Natural killer cell (primary cell): ENCODE results near the gene AOC2. TPM values are rescaled to one million over a fixed set of nuclear protein-coding genes. Genes with fewer than 3 reads are reported as not detected.

Experiments used
- ATAC-seq, 3 donors: fragments of 150-1000 bp in 2 of 3; fragments of 200-7000 bp in 1 of 3; cut with Tn5 transposase; 1 replicate in 1 of 3; 2 replicates in 2 of 3; pipeline ENCODE4 v1.10.0; 2021; ENCODE audit warnings: mild to moderate bottlenecking in 2 of 3, moderate library complexity in 2 of 3
- DNase-seq, 2 donors: peaks; one replicate each; pipeline versions ENCODE4 v3.0.0 to v3.0.0-alpha.2; 2013 to 2021; ENCODE audit warnings: mixed read lengths in 1 of 2
- H3K27ac ChIP-seq: one replicate; pipeline ENCODE4 v1.5.1; 2013; ENCODE audit warnings: mild to moderate bottlenecking, low read length
- H3K27me3 ChIP-seq: one replicate; pipeline ENCODE4 v1.6.1; 2013; ENCODE audit warnings: low read length; ENCODE audit not compliant: control insufficient read depth, insufficient read depth
- H3K36me3 ChIP-seq: one replicate; pipeline ENCODE4 v1.6.1; 2013; ENCODE audit warnings: low read length; ENCODE audit not compliant: control insufficient read depth, insufficient read depth
- H3K4me1 ChIP-seq: one replicate; pipeline ENCODE4 v1.6.1; 2013; ENCODE audit warnings: low read length; ENCODE audit not compliant: control insufficient read depth, insufficient read depth
- H3K4me3 ChIP-seq: one replicate; pipeline ENCODE4 v1.5.1; 2013; ENCODE audit warnings: low read length
- H3K9me3 ChIP-seq: one replicate; pipeline ENCODE4 v1.6.1; 2013; ENCODE audit warnings: low read length; ENCODE audit not compliant: control insufficient read depth, insufficient read depth
- H3K27ac Mint-ChIP-seq, 2 donors: one replicate each; pipeline ENCODE4 v1.8.0; 2022; ENCODE audit warnings: mild to moderate bottlenecking in 2 of 2, mixed read lengths in 2 of 2, moderate library complexity in 1 of 2
- H3K27me3 Mint-ChIP-seq, 2 donors: one replicate each; pipeline ENCODE4 v1.8.0; 2022; ENCODE audit warnings: low read depth in 2 of 2, mixed read lengths in 2 of 2
- H3K36me3 Mint-ChIP-seq: one replicate; pipeline ENCODE4 v1.8.0; 2022; ENCODE audit warnings: mixed read lengths
- H3K4me1 Mint-ChIP-seq, 2 donors: one replicate each; pipeline ENCODE4 v1.8.0; 2022; ENCODE audit warnings: mixed read lengths in 2 of 2
- H3K4me3 Mint-ChIP-seq: one replicate; pipeline ENCODE4 v1.8.0; 2022; ENCODE audit warnings: mild to moderate bottlenecking, moderate library complexity, mixed read lengths
- H3K9me3 Mint-ChIP-seq, 2 donors: one replicate each; pipeline ENCODE4 v1.8.0; 2022; ENCODE audit warnings: mixed read lengths in 2 of 2
- WGBS: methylation state at CpG from one replicate; pipeline ENCODE4 v1.1.7; 2013; ENCODE audit warnings: missing lambda C conversion rate; ENCODE audit not compliant: insufficient coverage; 5-methylcytosine and 5-hydroxymethylcytosine counted together
- intact Hi-C: fragments of 100-400 bp; cut with micrococcal nuclease; formaldehyde crosslinking; loops from one replicate; pipeline ENCODE4 v1.14.2; 2022
- total RNA-seq, 4 donors: library from RNA; stranded (reverse); fragments of 120-200 nt in 1 of 4; gene quantifications; one replicate each; pipeline versions ENCODE4 v1.2.3 to v1.2.4, GENCODE V29; 2013 to 2022
- TF ChIP-seq, protein P1 (sequence below): fragments of 200-600 bp; IDR thresholded peaks from one replicate; pipeline ENCODE4 v1.8.0; 2022; ENCODE audit warnings: antibody characterized with exemption

The AOC2 gene
- total RNA-seq, 3 donors from 2014 or later (not counting 1 experiment from before 2014, with no cell fraction given) = 3.0 to 3.9 (median 3.5) TPM

DNA sequence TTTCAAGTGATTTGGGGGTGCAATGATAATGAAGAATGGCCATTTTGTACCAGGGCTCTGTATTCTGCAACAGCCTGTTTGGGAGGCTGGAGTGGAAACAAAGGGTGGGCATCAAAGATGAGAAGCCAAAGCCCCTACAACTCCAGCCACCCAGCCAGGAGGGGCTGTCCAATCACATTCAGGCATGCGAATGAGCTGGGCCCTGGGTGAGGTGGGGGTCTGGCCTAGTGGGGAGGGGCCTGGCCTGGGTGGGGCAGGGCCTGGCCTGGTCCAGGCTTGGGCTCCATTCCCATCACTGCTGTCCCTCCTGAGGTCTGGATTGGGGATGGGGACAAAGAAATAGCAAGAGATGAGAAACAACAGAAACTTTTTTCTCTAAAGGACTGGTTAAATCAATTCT, 13.0 kb downstream of the AOC2 start:
- ATAC-seq (no peak), DNase-seq (no peak)
- Mint-ChIP-seq H3K4me3 (no peak overlapping the region), H3K9me3 (no peaks in the 10 kb centered on the region), H3K27ac (no peak overlapping the region), H3K4me1 (no peaks in the 10 kb centered on the region), H3K36me3 (no peaks in the 10 kb centered on the region), H3K27me3 (peaks cover 0 to 6% of the 10 kb centered on the region in 2 donors)
- H3K36me3 ChIP-seq = no peaks in the 10 kb centered on the region
- TF ChIP-seq, protein P1, sequence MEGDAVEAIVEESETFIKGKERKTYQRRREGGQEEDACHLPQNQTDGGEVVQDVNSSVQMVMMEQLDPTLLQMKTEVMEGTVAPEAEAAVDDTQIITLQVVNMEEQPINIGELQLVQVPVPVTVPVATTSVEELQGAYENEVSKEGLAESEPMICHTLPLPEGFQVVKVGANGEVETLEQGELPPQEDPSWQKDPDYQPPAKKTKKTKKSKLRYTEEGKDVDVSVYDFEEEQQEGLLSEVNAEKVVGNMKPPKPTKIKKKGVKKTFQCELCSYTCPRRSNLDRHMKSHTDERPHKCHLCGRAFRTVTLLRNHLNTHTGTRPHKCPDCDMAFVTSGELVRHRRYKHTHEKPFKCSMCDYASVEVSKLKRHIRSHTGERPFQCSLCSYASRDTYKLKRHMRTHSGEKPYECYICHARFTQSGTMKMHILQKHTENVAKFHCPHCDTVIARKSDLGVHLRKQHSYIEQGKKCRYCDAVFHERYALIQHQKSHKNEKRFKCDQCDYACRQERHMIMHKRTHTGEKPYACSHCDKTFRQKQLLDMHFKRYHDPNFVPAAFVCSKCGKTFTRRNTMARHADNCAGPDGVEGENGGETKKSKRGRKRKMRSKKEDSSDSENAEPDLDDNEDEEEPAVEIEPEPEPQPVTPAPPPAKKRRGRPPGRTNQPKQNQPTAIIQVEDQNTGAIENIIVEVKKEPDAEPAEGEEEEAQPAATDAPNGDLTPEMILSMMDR = no peak
- 100% methylated on average over 1 of the region's 1 CpG for whole genome bisulfite sequencing
- intact Hi-C loops = no loop called here
- no peaks in the 10 kb centered on the region for H3K4me1 ChIP-seq
- no peak overlapping the region for H3K4me3 ChIP-seq
- no peak overlapping the region for H3K27ac ChIP-seq
- no peaks in the 10 kb centered on the region for H3K27me3 ChIP-seq
- no peaks in the 10 kb centered on the region for H3K9me3 ChIP-seq

DNA sequence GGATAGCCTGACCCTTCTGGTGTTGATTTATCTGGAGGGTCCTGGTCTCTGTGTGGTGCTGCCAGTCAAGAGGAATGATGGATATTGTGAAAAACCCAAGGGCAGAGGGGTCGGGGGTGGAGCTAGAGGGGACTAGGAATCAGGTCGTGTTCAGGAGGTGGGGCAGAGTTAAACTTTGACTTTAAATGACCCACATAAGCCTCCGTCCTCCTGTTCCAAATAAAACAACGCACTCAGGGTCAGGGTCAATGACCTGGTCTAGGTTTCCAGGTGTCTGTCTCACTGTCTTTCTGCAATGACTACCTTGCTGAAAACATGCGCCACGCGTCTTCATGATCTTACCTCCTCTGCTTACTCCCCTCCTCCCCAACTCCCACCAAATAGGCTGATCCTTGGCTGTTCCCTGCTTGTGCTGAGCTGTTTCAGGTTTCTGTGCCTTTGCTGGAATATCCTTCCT, 21.3 kb downstream of the AOC2 start:
- DNase-seq (no peak), ATAC-seq (no peak)
- Histone ChIP-seq H3K27ac (no peak overlapping the region), H3K36me3 (no peaks in the 10 kb centered on the region), H3K4me3 (no peak overlapping the region), H3K27me3 (no peaks in the 10 kb centered on the region), H3K4me1 (no peaks in the 10 kb centered on the region), H3K9me3 (no peaks in the 10 kb centered on the region)
- H3K36me3 Mint-ChIP-seq = no peaks in the 10 kb centered on the region
- WGBS = 87% methylated on average over 7 of the region's 7 CpGs
- H3K9me3 Mint-ChIP-seq = no peaks in the 10 kb centered on the region
- no peak overlapping the region for H3K4me3 Mint-ChIP-seq
- no peak overlapping the region for H3K27ac Mint-ChIP-seq
- no peaks in the 10 kb centered on the region for H3K4me1 Mint-ChIP-seq
- intact Hi-C loops = no loop called here
- H3K27me3 Mint-ChIP-seq = peaks cover 13 to 14% of the 10 kb centered on the region in 2 donors
- TF ChIP-seq, protein P1 = no peak

DNA sequence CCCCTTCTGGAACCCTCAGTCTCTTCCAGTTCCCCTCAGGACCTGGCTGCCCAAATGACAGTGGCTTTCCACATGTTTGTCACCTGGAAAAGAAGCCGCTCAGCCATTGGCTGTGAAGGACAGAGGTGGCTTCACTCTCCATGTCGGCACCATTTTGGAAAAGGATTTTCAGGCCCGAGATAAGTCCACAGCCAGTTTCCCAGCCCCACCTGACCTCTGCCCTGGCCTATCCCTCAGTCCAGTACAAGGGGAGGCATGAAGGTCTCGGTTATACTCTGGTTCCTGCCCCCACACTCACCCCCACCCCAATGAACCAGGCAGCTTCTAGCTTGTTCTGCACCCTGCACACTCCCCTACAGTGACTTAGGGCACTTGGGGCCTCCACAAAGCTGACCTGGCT, 21.8 kb downstream of the AOC2 start:
- no peak overlapping the region for H3K27ac Mint-ChIP-seq
- DNase-seq (no peak), ATAC-seq (no peak)
- H3K4me3 Mint-ChIP-seq = no peak overlapping the region
- H3K27me3 ChIP-seq = no peaks in the 10 kb centered on the region
- intact Hi-C loops = no loop called here
- WGBS = 83% methylated on average over 4 of the region's 4 CpGs
- no peaks in the 10 kb centered on the region for H3K9me3 Mint-ChIP-seq
- no peaks in the 10 kb centered on the region for H3K4me1 ChIP-seq
- no peaks in the 10 kb centered on the region for H3K4me1 Mint-ChIP-seq
- H3K4me3 ChIP-seq = no peak overlapping the region
- H3K36me3 Mint-ChIP-seq = no peaks in the 10 kb centered on the region
- no peak overlapping the region for H3K27ac ChIP-seq
- TF ChIP-seq, protein P1 = no peak
- peaks cover 13 to 14% of the 10 kb centered on the region in 2 donors for H3K27me3 Mint-ChIP-seq
- no peaks in the 10 kb centered on the region for H3K36me3 ChIP-seq
- no peaks in the 10 kb centered on the region for H3K9me3 ChIP-seq
